Stimulated activated CD4-positive, alpha-beta T cell treated with anti-CD3 and anti-CD28 coated beads, Interleukin-2, amount 100 ng/mL, for 48 hours (primary cell): Measurements from ENCODE around the gene FBXO4.

ENCODE experiments used
- DNase-seq, 2 donors: peaks; one replicate each; pipeline ENCODE4 v3.0.0-alpha.2; 2020

Gene FBXO4

GRCh38 chr5:41924872-41925554 is at the start of gene FBXO4:
TSS of gene FBXO4 (plus strand) at chr5:41925281. CDS start at chr5:41925310, 29 bp downstream.
- DNase-seq, result peak; percentile 82 to 87

- no peak for DNase-seq
Measured at GRCh38 chr5:41876678-41877077, 48.4 kb upstream of the FBXO4 start.

GRCh38 chr5:41877408-41877807 is 47.7 kb upstream of the FBXO4 start:
- DNase-seq, result no peak

- DNase-seq, result no peak
Measured at GRCh38 chr5:41878173-41878572, 46.9 kb upstream of the FBXO4 start.

- DNase-seq, result no peak
Measured at GRCh38 chr5:41878643-41879478, 46.2 kb upstream of the FBXO4 start.

GRCh38 chr5:41882765-41883164 is 42.3 kb upstream of the FBXO4 start:
- no peak for DNase-seq

- DNase-seq, result no peak
Measured at GRCh38 chr5:41883243-41883642, 41.8 kb upstream of the FBXO4 start.

GRCh38 chr5:41883936-41884335 is 41.1 kb upstream of the FBXO4 start:
- no peak for DNase-seq

GRCh38 chr5:41885286-41885685 is 39.8 kb upstream of the FBXO4 start:
- DNase-seq, result no peak

GRCh38 chr5:41891066-41891707 is 33.9 kb upstream of the FBXO4 start:
- no peak for DNase-seq

- DNase-seq, result no peak
Measured at GRCh38 chr5:41892031-41892430, 33.0 kb upstream of the FBXO4 start.

GRCh38 chr5:41893074-41893851 is 31.8 kb upstream of the FBXO4 start:
- no peak for DNase-seq

GRCh38 chr5:41896230-41896629 is 28.9 kb upstream of the FBXO4 start:
- DNase-seq, result no peak

GRCh38 chr5:41903382-41903891 is 21.6 kb upstream of the FBXO4 start:
- DNase-seq, result no peak

- DNase-seq, result peak; percentile 94
Measured at GRCh38 chr5:41903892-41904799, 20.9 kb upstream of the FBXO4 start, which contains the start of gene RIMOC1. TSS of gene RIMOC1 (plus strand) at chr5:41904344. CDS start at chr5:41904368, 24 bp downstream.

GRCh38 chr5:41906151-41906550 is 18.9 kb upstream of the FBXO4 start:
- no peak for DNase-seq

- no peak for DNase-seq
Measured at GRCh38 chr5:41908374-41909079, 16.6 kb upstream of the FBXO4 start.

- no peak for DNase-seq
Measured at GRCh38 chr5:41918105-41918504, 7.0 kb upstream of the FBXO4 start.

GRCh38 chr5:41921166-41921565 is 3.9 kb upstream of the FBXO4 start:
- no peak for DNase-seq

- DNase-seq, result no peak
Measured at GRCh38 chr5:41921874-41922273, 3.2 kb upstream of the FBXO4 start.

- DNase-seq, result no peak
Measured at GRCh38 chr5:41924526-41924871, 582 bp upstream of the FBXO4 start.
